Right lobe of liver (tissue), 4 donors: Measurements from ENCODE around the gene BCAP29.

Source experiments
- CTCF ChIP-seq, 4 donors: fragments of 200-600 bp in 3 of 4; fragments of 450-650 bp in 1 of 4; IDR thresholded peaks; one replicate each; pipeline versions ENCODE4 v1.5.1 to v1.8.0; 2016 to 2022; ENCODE audit warnings: antibody characterized with exemption in 4 of 4, mild to moderate bottlenecking in 2 of 4
- POLR2A ChIP-seq: fragments of 450-650 bp; IDR thresholded peaks from one replicate; pipeline ENCODE4 v1.6.1; 2017; ENCODE audit warnings: antibody characterized with exemption, mild to moderate bottlenecking
- donor health status: DM: no; HTN: no; CAD: no.
- donor health status: DM: no; HTN: no; CAD: no.
- donor health status: DM: no; HTN: yes; CAD: no.

- TF ChIP-seq CTCF (IDR thresholded peaks at IDR 0.05) (no peak), POLR2A (no peak)
Observed at GRCh38 chr7:107631588-107632491, 51.8 kb downstream of the BCAP29 start.
